HepG2 (cell line): ENCODE results near the gene ZNF524.

Source experiments
- HCFC1 ChIP-seq: fragments of 150-350 bp; IDR thresholded peaks from 2 replicates; pipeline ENCODE4 v1.6.1; 2014; ENCODE audit warnings: low read depth, low read length
- HNF4G ChIP-seq, 2 experiments: sonication (generic) in 1 of 2; formaldehyde crosslinking in 1 of 2; IDR thresholded peaks; 2 replicates each; pipeline versions ENCODE4 v1.4.0 to v1.6.1; 2011 to 2020; ENCODE audit warnings: borderline replicate concordance in 2 of 2, low read depth in 2 of 2, mild to moderate bottlenecking in 2 of 2, low read length in 1 of 2, missing genetic modification reagents in 1 of 2, moderate library complexity in 1 of 2
- HNRNPL ChIP-seq: fragments of 200-400 bp; formaldehyde crosslinking; IDR thresholded peaks from 2 replicates; pipeline ENCODE4 v1.6.1; 2017; ENCODE audit warnings: mild to moderate bottlenecking, low read depth, low read length
- JUND ChIP-seq: sonication (generic); formaldehyde crosslinking; IDR thresholded peaks from 2 replicates; pipeline ENCODE4 v1.8.0; 2022; ENCODE audit warnings: mild to moderate bottlenecking, missing genetic modification reagents
- POLR2A ChIP-seq, 2 experiments: IDR thresholded peaks; 2 replicates each; pipeline ENCODE4 v1.6.1; 2011; ENCODE audit warnings: low read depth in 2 of 2, low read length in 2 of 2, mild to moderate bottlenecking in 1 of 2, moderate library complexity in 1 of 2; ENCODE audit not compliant: insufficient read depth in 1 of 2
- POLR2AphosphoS5 ChIP-seq: IDR thresholded peaks from 2 replicates; pipeline ENCODE4 v1.6.1; 2012; ENCODE audit warnings: low read depth, low read length
- TF ChIP-seq, protein P1 (sequence below): sonication (generic); formaldehyde crosslinking; IDR thresholded peaks from 2 replicates; pipeline ENCODE4 v1.5.1; 2020; ENCODE audit warnings: mild to moderate bottlenecking, missing genetic modification reagents, moderate library complexity
- TF ChIP-seq, protein P2 (sequence below): sonication (generic); formaldehyde crosslinking; IDR thresholded peaks from 2 replicates; pipeline ENCODE4 v1.5.0; 2020; ENCODE audit warnings: mild to moderate bottlenecking, missing genetic modification reagents, moderate library complexity
- TF ChIP-seq, protein P3 (sequence below): sonication (generic); formaldehyde crosslinking; IDR thresholded peaks from 2 replicates; pipeline ENCODE4 v1.4.0; 2020; ENCODE audit warnings: mild to moderate bottlenecking, missing genetic modification reagents
- TF ChIP-seq, protein P4 (sequence below): IDR thresholded peaks from 2 replicates; pipeline ENCODE4 v1.6.1; 2016; ENCODE audit warnings: missing compliant biosample characterization, missing genetic modification reagents, borderline replicate concordance

DNA sequence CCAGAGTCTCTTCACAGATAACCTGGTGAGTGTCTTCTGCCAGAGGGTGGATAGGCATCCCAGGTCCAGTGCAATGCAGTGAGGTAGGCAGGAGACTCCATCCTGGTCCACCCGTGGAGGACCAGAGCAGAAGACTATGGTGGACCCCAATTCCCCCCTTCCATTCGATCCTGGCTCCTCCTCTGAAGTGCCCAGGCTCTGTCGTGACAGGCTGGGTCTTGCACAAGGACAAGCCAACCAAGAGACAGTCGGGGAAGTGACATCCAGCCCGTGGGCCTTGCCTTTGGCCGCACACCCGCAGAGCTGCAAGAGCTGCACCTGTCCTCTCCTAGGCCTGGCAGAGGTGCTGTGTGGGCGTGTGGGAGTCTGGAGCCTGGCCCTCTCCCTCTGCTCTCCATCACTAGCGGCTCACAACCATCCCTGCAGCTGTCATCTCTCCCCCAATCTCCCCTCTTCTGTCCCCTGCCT is 21.2 kb downstream of the ZNF524 start:
- no peak for TF ChIP-seq JUND (CRISPR knock-in tag)
- TF ChIP-seq, protein P1, sequence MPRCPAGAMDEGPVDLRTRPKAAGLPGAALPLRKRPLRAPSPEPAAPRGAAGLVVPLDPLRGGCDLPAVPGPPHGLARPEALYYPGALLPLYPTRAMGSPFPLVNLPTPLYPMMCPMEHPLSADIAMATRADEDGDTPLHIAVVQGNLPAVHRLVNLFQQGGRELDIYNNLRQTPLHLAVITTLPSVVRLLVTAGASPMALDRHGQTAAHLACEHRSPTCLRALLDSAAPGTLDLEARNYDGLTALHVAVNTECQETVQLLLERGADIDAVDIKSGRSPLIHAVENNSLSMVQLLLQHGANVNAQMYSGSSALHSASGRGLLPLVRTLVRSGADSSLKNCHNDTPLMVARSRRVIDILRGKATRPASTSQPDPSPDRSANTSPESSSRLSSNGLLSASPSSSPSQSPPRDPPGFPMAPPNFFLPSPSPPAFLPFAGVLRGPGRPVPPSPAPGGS (CRISPR knock-in tag), result no peak
- TF ChIP-seq, protein P2, sequence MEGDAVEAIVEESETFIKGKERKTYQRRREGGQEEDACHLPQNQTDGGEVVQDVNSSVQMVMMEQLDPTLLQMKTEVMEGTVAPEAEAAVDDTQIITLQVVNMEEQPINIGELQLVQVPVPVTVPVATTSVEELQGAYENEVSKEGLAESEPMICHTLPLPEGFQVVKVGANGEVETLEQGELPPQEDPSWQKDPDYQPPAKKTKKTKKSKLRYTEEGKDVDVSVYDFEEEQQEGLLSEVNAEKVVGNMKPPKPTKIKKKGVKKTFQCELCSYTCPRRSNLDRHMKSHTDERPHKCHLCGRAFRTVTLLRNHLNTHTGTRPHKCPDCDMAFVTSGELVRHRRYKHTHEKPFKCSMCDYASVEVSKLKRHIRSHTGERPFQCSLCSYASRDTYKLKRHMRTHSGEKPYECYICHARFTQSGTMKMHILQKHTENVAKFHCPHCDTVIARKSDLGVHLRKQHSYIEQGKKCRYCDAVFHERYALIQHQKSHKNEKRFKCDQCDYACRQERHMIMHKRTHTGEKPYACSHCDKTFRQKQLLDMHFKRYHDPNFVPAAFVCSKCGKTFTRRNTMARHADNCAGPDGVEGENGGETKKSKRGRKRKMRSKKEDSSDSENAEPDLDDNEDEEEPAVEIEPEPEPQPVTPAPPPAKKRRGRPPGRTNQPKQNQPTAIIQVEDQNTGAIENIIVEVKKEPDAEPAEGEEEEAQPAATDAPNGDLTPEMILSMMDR (CRISPR knock-in tag), result no peak
- TF ChIP-seq, protein P3, sequence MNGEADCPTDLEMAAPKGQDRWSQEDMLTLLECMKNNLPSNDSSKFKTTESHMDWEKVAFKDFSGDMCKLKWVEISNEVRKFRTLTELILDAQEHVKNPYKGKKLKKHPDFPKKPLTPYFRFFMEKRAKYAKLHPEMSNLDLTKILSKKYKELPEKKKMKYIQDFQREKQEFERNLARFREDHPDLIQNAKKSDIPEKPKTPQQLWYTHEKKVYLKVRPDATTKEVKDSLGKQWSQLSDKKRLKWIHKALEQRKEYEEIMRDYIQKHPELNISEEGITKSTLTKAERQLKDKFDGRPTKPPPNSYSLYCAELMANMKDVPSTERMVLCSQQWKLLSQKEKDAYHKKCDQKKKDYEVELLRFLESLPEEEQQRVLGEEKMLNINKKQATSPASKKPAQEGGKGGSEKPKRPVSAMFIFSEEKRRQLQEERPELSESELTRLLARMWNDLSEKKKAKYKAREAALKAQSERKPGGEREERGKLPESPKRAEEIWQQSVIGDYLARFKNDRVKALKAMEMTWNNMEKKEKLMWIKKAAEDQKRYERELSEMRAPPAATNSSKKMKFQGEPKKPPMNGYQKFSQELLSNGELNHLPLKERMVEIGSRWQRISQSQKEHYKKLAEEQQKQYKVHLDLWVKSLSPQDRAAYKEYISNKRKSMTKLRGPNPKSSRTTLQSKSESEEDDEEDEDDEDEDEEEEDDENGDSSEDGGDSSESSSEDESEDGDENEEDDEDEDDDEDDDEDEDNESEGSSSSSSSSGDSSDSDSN (CRISPR knock-in tag), result no peak
- TF ChIP-seq, protein P4, sequence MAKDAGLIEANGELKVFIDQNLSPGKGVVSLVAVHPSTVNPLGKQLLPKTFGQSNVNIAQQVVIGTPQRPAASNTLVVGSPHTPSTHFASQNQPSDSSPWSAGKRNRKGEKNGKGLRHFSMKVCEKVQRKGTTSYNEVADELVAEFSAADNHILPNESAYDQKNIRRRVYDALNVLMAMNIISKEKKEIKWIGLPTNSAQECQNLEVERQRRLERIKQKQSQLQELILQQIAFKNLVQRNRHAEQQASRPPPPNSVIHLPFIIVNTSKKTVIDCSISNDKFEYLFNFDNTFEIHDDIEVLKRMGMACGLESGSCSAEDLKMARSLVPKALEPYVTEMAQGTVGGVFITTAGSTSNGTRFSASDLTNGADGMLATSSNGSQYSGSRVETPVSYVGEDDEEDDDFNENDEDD (CRISPR knock-in tag), result no peak
- TF ChIP-seq HCFC1, result no peak
- no peak for TF ChIP-seq POLR2AphosphoS5
- no peak for TF ChIP-seq HNRNPL
- TF ChIP-seq POLR2A (IDR thresholded peaks at IDR 0.05; ENCODE audit: insufficient read depth in 1 of 2, low read depth in 2 of 2, low read length in 2 of 2), result 0 out of 4 replicates have a peak, but pooled peaks of 1 of the 2 experiments have one; percentile 25
- no peak for TF ChIP-seq HNF4G (IDR thresholded peaks at IDR 0.05; ENCODE audit: borderline replicate concordance, low read depth, low read length)
- no peak for TF ChIP-seq HNF4G (CRISPR knock-in tag; IDR thresholded peaks at IDR 0.05; ENCODE audit: borderline replicate concordance, low read depth)
